ENCODE results near the gene CT55. TPM values are rescaled to one million over a fixed set of nuclear protein-coding genes. Genes with fewer than 3 reads are reported as not detected.

CT55 gene
- total RNA-seq, 4 donors from 2014 or later = not detected

- 28 to 29% methylated on average over 5 of the region's 5 CpGs for WGBS, 2 donors
- no peaks in the 10 kb centered on the region for H3K4me1 ChIP-seq
- DNase-seq (ENCODE audit: low spot score in 2 of 2) = peak in 1 of 2 donors; percentile 24
Measured at GRCh38 chrX:135112096-135112729, 59.0 kb downstream of the CT55 start.

GRCh38 chrX:135109554-135109953, 61.6 kb downstream of the CT55 start:
- no peaks in the 10 kb centered on the region for H3K4me1 ChIP-seq
- H3K27ac ChIP-seq = no peak overlapping the region
- H3K4me3 ChIP-seq = no peak overlapping the region
- H3K27me3 ChIP-seq = peaks cover 0 to 4% of the 10 kb centered on the region in 2 donors
- H3K36me3 ChIP-seq = no peaks in the 10 kb centered on the region
- H3K9me3 ChIP-seq = no peaks in the 10 kb centered on the region
- no peak for DNase-seq (ENCODE audit: low spot score in 2 of 2)
- TF ChIP-seq EP300 (IDR thresholded peaks at IDR 0.05) = no peak
- TF ChIP-seq POLR2A (IDR thresholded peaks at IDR 0.05) = no peak
- no peak for TF ChIP-seq CTCF (IDR thresholded peaks at IDR 0.05)
- WGBS, 2 donors = 82 to 89% methylated on average over 3 of the region's 3 CpGs

More at GRCh38 chrX:135112096-135112729, 59.0 kb downstream of the CT55 start:
- Histone ChIP-seq H3K4me3 (no peak overlapping the region), H3K9me3 (no peaks in the 10 kb centered on the region), H3K36me3 (no peaks in the 10 kb centered on the region), H3K27ac (no peak overlapping the region), H3K27me3 (peaks cover 0 to 4% of the 10 kb centered on the region in 2 donors)
- TF ChIP-seq POLR2A (IDR thresholded peaks at IDR 0.05) (no peak), CTCF (IDR thresholded peaks at IDR 0.05) (peak in 3 of 5 experiments; percentile 34 to 47 (median 35))

Other genes starting within 250 kb of the CT55 start
- gene SMIM10, start 180.4 kb downstream of the CT55 start, total RNA-seq = 10 to 100 TPM in 3 of 4 donors, 1 to 10 TPM in 1; 8.0 to 18.0 (median 16.0) TPM
- 10 to 100 TPM in 2 of 4 donors, 1 to 10 TPM in 2; 8.0 to 12.3 (median 9.1) TPM for gene RTL8B, start 148.9 kb downstream of the CT55 start, total RNA-seq
- gene RTL8C, start 139.0 kb downstream of the CT55 start, total RNA-seq = 100 to 1,000 TPM in 1 of 4 donors, 10 to 100 TPM in 3; 78.1 to 131 (median 87.0) TPM
- gene RTL8A, start 119.3 kb downstream of the CT55 start, total RNA-seq = 10 to 100 TPM; 24.9 to 32.6 (median 27.7) TPM
- 1 to 10 TPM; 3.0 to 7.6 (median 6.1) TPM for gene SMIM10L2B, start 72.7 kb downstream of the CT55 start, total RNA-seq
- gene ETDB, start 50.9 kb downstream of the CT55 start, total RNA-seq = not detected
- not detected for gene ETDA, start 80.7 kb upstream of the CT55 start, total RNA-seq
- gene ETDC, start 138.1 kb upstream of the CT55 start, total RNA-seq = not detected
- 10 to 100 TPM in 3 of 4 donors, 1 to 10 TPM in 1; 7.6 to 11.8 (median 10.9) TPM for gene ZNF75D, start 172.7 kb upstream of the CT55 start, total RNA-seq
- 10 to 100 TPM in 3 of 4 donors, 1 to 10 TPM in 1; 8.2 to 13.2 (median 11.8) TPM for gene ZNF449, start 173.4 kb upstream of the CT55 start, total RNA-seq

Measured in tibial nerve (tissue), 4 donors.